SK-N-SH treated with all-trans-retinoic acid at 6 μM for 48 hours (cell line): Measurements from ENCODE around the gene BICD1.

Source experiments
- ARNTL ChIP-seq: fragments of 450-650 bp; formaldehyde crosslinking; IDR thresholded peaks from 2 replicates; pipeline ENCODE4 v1.5.0; 2020; ENCODE audit warnings: low read depth, mild to moderate bottlenecking, moderate library complexity, borderline replicate concordance
- GLIS3 ChIP-seq: fragments of 250-450 bp; sonication (Bioruptor Pico); IDR thresholded peaks from 2 replicates; pipeline ENCODE4 v1.5.0; 2020; ENCODE audit warnings: mild to moderate bottlenecking, moderate library complexity
- ISL1 ChIP-seq: fragments of 250-450 bp; sonication (Bioruptor Pico); IDR thresholded peaks from 2 replicates; pipeline ENCODE4 v2.1.2; 2022; ENCODE audit warnings: mild to moderate bottlenecking, moderate library complexity
- PPARA ChIP-seq: fragments of 250-450 bp; sonication (Bioruptor Pico); IDR thresholded peaks from 2 replicates; pipeline ENCODE4 v1.5.0; 2020; ENCODE audit warnings: mild to moderate bottlenecking, borderline replicate concordance
- RARB ChIP-seq: fragments of 250-450 bp; sonication (Bioruptor Pico); IDR thresholded peaks from 2 replicates; pipeline ENCODE4 v1.8.0; 2021; ENCODE audit warnings: mild to moderate bottlenecking, moderate library complexity
- ZFP3 ChIP-seq: fragments of 250-450 bp; sonication (Bioruptor Pico); IDR thresholded peaks from 2 replicates; pipeline ENCODE4 v1.5.0; 2020; ENCODE audit warnings: mild to moderate bottlenecking, moderate library complexity
- ZFP30 ChIP-seq: fragments of 450-650 bp; formaldehyde crosslinking; IDR thresholded peaks from 2 replicates; pipeline ENCODE4 v1.5.0; 2022; ENCODE audit warnings: mild to moderate bottlenecking, moderate library complexity
- ZNF565 ChIP-seq: fragments of 450-650 bp; formaldehyde crosslinking; conservative IDR thresholded peaks from 2 replicates; pipeline ENCODE4 v1.5.0; 2020; ENCODE audit warnings: low read depth, mild to moderate bottlenecking, moderate library complexity
- TF ChIP-seq, protein P1 (sequence below): fragments of 250-450 bp; sonication (Bioruptor Pico); IDR thresholded peaks from 2 replicates; pipeline ENCODE4 v1.8.0; 2020; ENCODE audit warnings: mild to moderate bottlenecking, moderate library complexity, borderline replicate concordance
- TF ChIP-seq, protein P2 (sequence below): fragments of 250-450 bp; sonication (Bioruptor Pico); IDR thresholded peaks from 2 replicates; pipeline ENCODE4 v1.5.1; 2020; ENCODE audit warnings: low read depth, mild to moderate bottlenecking, moderate library complexity
- TF ChIP-seq, protein P3 (sequence below): fragments of 250-450 bp; sonication (Bioruptor Pico); IDR thresholded peaks from 2 replicates; pipeline ENCODE4 v1.5.0; 2020; ENCODE audit warnings: mild to moderate bottlenecking, moderate library complexity
- TF ChIP-seq, protein P4 (sequence below): fragments of 250-450 bp; sonication (Bioruptor Pico); IDR thresholded peaks from 2 replicates; pipeline ENCODE4 v1.8.0; 2021; ENCODE audit warnings: low read depth, mild to moderate bottlenecking, moderate library complexity, borderline replicate concordance

DNA sequence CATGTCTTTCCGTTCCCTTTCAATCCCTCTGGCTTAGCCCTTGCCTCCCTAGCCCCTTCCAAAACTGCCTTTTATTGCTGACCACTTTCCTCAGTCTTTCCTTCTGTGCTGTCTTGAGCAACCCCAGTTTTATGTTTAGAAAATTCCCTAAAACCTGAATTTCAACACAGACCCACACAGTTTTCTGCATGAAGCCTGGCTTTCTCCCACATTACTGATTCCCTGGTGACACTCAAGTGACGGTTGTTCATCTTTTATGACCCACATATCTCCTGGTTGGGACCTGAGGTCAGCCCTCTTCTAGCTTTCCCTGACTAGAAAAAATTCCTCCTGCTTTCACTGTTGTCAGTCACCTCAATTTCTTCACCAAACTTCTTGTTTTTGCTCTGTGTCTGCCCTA is 313.7 kb downstream of the BICD1 start:
- no peak for TF ChIP-seq ISL1 (CRISPR knock-in tag)
- TF ChIP-seq, protein P1, sequence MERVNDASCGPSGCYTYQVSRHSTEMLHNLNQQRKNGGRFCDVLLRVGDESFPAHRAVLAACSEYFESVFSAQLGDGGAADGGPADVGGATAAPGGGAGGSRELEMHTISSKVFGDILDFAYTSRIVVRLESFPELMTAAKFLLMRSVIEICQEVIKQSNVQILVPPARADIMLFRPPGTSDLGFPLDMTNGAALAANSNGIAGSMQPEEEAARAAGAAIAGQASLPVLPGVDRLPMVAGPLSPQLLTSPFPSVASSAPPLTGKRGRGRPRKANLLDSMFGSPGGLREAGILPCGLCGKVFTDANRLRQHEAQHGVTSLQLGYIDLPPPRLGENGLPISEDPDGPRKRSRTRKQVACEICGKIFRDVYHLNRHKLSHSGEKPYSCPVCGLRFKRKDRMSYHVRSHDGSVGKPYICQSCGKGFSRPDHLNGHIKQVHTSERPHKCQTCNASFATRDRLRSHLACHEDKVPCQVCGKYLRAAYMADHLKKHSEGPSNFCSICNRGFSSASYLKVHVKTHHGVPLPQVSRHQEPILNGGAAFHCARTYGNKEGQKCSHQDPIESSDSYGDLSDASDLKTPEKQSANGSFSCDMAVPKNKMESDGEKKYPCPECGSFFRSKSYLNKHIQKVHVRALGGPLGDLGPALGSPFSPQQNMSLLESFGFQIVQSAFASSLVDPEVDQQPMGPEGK (CRISPR knock-in tag) = no peak
- TF ChIP-seq ZFP3 = no peak
- TF ChIP-seq GLIS3 (CRISPR knock-in tag) = no peak
- TF ChIP-seq, protein P2, sequence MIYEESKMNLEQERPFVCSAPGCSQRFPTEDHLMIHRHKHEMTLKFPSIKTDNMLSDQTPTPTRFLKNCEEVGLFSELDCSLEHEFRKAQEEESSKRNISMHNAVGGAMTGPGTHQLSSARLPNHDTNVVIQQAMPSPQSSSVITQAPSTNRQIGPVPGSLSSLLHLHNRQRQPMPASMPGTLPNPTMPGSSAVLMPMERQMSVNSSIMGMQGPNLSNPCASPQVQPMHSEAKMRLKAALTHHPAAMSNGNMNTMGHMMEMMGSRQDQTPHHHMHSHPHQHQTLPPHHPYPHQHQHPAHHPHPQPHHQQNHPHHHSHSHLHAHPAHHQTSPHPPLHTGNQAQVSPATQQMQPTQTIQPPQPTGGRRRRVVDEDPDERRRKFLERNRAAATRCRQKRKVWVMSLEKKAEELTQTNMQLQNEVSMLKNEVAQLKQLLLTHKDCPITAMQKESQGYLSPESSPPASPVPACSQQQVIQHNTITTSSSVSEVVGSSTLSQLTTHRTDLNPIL (CRISPR knock-in tag) = no peak
- no peak for TF ChIP-seq ZNF565
- no peak for TF ChIP-seq RARB (CRISPR knock-in tag)
- TF ChIP-seq ZFP30 (CRISPR knock-in tag) = no peak
- TF ChIP-seq, protein P3, sequence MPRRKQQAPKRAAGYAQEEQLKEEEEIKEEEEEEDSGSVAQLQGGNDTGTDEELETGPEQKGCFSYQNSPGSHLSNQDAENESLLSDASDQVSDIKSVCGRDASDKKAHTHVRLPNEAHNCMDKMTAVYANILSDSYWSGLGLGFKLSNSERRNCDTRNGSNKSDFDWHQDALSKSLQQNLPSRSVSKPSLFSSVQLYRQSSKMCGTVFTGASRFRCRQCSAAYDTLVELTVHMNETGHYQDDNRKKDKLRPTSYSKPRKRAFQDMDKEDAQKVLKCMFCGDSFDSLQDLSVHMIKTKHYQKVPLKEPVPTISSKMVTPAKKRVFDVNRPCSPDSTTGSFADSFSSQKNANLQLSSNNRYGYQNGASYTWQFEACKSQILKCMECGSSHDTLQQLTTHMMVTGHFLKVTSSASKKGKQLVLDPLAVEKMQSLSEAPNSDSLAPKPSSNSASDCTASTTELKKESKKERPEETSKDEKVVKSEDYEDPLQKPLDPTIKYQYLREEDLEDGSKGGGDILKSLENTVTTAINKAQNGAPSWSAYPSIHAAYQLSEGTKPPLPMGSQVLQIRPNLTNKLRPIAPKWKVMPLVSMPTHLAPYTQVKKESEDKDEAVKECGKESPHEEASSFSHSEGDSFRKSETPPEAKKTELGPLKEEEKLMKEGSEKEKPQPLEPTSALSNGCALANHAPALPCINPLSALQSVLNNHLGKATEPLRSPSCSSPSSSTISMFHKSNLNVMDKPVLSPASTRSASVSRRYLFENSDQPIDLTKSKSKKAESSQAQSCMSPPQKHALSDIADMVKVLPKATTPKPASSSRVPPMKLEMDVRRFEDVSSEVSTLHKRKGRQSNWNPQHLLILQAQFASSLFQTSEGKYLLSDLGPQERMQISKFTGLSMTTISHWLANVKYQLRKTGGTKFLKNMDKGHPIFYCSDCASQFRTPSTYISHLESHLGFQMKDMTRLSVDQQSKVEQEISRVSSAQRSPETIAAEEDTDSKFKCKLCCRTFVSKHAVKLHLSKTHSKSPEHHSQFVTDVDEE (CRISPR knock-in tag) = no peak
- TF ChIP-seq, protein P4, sequence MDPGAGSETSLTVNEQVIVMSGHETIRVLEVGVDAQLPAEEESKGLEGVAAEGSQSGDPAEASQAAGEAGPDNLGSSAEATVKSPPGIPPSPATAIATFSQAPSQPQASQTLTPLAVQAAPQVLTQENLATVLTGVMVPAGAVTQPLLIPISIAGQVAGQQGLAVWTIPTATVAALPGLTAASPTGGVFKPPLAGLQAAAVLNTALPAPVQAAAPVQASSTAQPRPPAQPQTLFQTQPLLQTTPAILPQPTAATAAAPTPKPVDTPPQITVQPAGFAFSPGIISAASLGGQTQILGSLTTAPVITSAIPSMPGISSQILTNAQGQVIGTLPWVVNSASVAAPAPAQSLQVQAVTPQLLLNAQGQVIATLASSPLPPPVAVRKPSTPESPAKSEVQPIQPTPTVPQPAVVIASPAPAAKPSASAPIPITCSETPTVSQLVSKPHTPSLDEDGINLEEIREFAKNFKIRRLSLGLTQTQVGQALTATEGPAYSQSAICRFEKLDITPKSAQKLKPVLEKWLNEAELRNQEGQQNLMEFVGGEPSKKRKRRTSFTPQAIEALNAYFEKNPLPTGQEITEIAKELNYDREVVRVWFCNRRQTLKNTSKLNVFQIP (CRISPR knock-in tag) = no peak
- no peak for TF ChIP-seq ARNTL
- TF ChIP-seq PPARA = no peak
